Head of caudate nucleus (tissue), 42 donors: ENCODE data around the gene DAPK1.

Source experiments
- DNase-seq, 42 donors: peaks; one replicate each; pipeline versions ENCODE4 v3.0.0 to v3.0.0-alpha.2; 2020 to 2021; ENCODE audit warnings: mixed read lengths in 7 of 42
- intact Hi-C: fragments of 100-400 bp; cut with DNase I; formaldehyde crosslinking; loops from one replicate; pipeline ENCODE4 v1.15.0; 2022

The DAPK1 gene

GRCh38 chr9:87513880-87514535, 16.3 kb downstream of the DAPK1 start:
- peak in 2 of 42 donors; percentile 19 to 31 for DNase-seq
- intact Hi-C loops: no loop called here

DNA sequence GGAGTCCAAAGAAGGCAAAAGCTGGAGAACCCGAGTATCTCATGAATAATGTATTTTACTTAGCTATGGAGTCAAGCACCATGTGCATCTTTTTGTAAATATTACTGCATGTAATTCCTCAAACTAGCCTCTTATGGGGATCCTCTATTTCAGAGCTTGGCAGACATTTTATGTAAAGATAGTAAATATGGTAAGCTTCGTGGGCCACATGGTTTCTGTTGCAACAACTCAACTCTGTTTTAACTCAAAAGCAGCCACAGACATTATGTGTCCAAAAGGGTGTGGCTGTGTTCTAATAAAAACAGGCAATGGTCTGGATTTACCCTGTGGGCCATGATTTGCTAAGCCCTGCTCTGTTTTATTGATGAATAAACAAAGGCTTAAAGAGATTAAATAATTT, 17.3 kb downstream of the DAPK1 start:
- intact Hi-C loops: no loop called here
- DNase-seq: peak in 1 of 42 donors; percentile 2

- intact Hi-C loops: no loop called here
- no peak for DNase-seq
Measured at GRCh38 chr9:87515588-87516221, 18.0 kb downstream of the DAPK1 start.

GRCh38 chr9:87516222-87516925, 18.7 kb downstream of the DAPK1 start:
- intact Hi-C loops: no loop called here
- peak in 6 of 42 donors; percentile 28 to 70 (median 40) for DNase-seq

DNA sequence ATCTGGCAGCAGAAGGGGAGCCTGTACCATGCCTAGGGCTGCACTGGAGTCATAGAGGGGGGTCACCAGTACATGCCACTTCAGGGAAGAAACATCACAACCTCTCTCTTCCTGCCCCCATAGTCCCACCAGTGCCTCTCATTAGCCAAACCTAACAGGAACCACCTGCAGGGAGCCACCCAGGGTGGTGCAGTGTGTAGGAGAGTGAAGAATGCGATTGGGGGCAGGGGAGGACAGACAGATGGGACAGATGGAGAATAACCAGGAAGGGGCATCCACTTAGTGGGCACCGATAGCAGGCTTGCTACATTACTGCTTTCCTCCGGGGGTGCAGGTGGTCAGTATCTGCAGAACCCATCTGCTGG, 19.2 kb downstream of the DAPK1 start:
- intact Hi-C loops: no loop called here
- no peak for DNase-seq

DNA sequence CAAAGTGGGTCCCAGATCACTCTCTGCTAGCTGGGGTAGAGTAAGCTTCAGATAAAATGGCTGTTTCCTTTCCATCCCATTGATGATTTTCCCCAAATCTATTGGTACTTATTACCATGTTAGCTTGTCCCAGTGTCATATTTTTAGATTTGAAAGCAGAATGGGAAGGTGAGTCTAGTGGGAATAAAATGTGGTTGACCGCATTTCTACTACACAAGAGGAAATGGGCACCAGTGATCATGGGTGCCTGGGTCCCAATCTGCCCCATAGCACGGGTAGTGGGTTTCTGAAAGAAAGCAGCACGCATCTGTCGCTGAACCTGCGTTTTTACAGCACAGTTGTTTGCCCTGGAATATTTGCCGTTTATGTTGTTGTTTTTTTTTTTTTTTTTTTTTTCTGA, 20.1 kb downstream of the DAPK1 start:
- intact Hi-C loops: no loop called here
- DNase-seq: no peak

DNA sequence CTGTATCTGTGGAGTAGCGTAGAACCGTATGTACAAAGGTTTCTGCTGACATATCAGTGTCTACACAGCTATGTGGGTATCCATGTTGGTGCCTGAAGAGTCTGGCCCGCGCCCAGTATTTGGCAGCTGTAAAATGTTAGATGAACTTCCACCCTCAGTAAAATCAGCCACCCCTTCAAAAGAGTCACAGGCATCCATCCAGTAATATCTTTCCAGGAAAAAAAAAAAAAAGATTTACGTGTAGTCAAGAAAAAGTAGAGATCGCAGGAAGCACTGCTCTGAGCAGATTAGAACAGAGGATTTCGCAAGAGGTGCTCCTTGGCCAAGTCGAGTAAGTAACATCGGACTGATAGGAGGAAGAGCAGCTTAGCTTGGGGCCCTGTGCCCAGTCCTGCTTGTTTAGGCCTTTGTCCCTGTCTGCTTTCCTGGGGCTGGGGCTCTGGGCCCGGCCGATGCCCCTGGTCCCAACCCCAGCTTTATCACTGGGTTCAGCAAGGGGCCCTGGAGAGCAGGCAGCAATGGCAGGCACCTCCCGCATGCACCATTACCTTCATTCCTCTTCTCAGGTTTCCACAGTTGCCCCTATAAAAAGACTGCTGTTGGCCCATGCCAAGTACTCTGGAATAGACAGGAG, 21.2 kb downstream of the DAPK1 start:
- peak in 3 of 42 donors; percentile 40 to 59 (median 41) for DNase-seq
- intact Hi-C loops: no loop called here

DNA sequence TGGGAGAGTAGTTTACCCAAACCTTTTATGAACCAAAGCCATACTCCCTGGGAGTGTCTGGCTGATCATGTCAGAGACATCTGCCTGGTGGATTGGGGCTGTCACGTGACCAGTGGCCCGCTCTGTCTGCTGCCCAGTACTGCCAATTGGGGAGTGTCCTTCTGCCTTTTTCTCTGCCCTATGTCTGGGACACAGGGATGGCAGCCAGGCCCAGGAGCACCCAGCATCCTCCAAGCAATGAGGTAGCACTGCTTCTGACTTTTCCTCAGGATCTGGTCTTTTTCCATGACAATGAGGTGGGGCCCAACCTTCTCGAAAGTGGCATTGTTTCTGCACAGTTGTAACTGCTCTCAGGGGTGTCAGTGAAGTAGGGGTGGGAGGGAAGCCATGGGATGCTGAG, 21.8 kb downstream of the DAPK1 start:
- peak in 1 of 42 donors; percentile 35 for DNase-seq
- intact Hi-C loops: no loop called here

GRCh38 chr9:87520172-87520683, 22.6 kb downstream of the DAPK1 start:
- peak in 1 of 42 donors; percentile 28 for DNase-seq
- intact Hi-C loops: no loop called here

- intact Hi-C loops: no loop called here
- peak in 1 of 42 donors; percentile 20 for DNase-seq
Measured at GRCh38 chr9:87521834-87522233, 24.2 kb downstream of the DAPK1 start.

DNA sequence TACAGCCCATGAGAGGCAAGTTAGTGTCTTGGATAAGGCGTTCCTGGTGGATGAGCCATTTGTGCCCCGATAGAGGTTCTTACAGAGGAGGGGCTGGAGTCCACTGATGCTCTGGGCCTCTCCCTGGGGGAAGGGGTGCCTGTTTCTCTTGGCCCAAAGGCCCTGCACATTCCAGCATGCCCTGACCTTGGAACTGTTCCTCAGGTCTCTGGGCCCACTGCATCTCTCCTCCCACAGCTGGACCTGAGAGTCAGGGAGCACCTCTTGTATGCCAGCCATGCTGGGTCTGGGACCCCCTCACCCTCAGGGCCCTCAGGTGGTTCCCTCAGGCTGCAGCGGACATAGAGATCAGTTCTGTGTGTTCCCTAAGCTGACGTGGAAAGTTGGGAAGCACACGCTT, 26.4 kb downstream of the DAPK1 start:
- peak in 1 of 42 donors; percentile 28 for DNase-seq
- intact Hi-C loops: no loop called here

DNA sequence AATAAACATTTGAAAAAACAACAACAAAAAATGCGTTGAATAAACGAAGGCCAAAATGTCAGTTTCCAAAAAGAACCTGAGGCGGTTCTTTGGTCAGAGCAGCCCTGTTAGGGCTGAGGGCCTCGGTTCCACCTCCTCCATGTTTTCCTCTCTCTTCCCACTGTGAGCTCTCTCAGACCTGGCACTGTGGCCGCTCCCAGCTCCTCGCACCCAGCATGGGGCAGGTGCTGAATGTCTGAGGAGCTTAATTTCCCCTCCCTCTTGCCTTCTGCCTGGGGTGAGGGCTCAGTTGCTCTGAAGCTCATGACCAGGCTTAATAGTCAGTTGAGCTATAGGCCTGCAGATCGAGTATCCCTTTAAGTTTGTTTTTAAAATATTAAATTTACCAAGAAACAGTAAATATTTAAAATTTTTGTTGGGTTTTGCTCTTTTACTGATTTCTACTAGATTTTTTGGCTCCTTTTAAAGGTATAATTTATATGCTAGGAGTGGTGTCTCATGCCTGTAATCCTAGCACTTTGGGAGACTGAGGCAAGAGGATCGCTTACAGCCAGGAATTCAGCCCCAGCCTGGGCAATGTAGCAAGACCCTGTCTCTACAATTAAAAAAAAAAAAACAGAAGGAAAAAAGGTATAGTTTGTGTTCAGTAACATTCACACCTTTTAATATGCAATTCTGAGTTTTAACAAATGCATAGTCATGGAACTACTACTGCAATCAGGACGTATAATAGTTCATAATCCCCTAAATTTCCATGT, 28.1 kb downstream of the DAPK1 start:
- no peak for DNase-seq
- intact Hi-C loops: no loop called here

- intact Hi-C loops: no loop called here
- DNase-seq: no peak
Measured at GRCh38 chr9:87527211-87527916, 29.7 kb downstream of the DAPK1 start.

DNA sequence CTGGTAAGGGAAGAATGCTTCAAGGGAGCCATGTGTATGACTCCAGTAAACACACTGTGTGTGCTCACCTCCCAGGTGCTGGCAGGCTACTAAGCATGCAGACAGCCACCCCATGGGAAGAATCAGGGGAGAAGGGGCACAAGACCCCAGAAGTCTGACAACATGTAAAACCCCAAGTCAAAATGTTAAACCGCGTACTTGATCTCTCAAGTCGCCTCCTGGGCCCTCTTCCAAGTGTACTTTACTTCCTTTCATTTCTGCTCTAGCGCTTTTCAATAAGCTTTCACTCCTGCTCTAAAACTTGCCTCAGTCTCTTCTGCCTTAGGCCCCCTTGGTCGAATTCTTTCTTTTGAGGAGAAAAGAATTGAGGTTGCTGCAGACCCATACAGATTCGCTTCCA, 31.3 kb downstream of the DAPK1 start:
- DNase-seq: peak in 1 of 42 donors; percentile 36
- intact Hi-C loops: no loop called here

DNA sequence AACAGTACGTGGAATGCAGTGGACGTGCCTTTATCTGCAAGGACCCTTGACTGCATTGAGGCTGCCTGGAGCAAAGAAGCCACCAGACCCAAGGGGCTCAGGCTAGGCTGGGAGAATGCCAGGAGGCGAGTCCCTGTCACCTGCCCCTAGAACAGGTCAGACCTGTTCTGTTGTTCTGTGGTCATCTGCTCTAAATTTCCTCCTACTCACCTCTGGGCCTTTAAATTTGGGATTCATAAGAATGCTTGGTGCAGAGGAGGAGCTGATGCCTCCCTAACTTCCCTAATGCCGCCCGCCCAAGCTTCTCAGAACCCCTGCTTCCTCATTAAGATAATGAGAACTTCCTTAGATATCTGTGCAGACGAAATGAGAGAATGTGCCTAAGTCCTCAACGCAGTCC, 32.0 kb downstream of the DAPK1 start:
- DNase-seq: peak in 1 of 42 donors; percentile 35
- intact Hi-C loops: no loop called here

GRCh38 chr9:87530716-87531115, 33.0 kb downstream of the DAPK1 start:
- DNase-seq: peak in 1 of 42 donors; percentile 31
- intact Hi-C loops: no loop called here

DNA sequence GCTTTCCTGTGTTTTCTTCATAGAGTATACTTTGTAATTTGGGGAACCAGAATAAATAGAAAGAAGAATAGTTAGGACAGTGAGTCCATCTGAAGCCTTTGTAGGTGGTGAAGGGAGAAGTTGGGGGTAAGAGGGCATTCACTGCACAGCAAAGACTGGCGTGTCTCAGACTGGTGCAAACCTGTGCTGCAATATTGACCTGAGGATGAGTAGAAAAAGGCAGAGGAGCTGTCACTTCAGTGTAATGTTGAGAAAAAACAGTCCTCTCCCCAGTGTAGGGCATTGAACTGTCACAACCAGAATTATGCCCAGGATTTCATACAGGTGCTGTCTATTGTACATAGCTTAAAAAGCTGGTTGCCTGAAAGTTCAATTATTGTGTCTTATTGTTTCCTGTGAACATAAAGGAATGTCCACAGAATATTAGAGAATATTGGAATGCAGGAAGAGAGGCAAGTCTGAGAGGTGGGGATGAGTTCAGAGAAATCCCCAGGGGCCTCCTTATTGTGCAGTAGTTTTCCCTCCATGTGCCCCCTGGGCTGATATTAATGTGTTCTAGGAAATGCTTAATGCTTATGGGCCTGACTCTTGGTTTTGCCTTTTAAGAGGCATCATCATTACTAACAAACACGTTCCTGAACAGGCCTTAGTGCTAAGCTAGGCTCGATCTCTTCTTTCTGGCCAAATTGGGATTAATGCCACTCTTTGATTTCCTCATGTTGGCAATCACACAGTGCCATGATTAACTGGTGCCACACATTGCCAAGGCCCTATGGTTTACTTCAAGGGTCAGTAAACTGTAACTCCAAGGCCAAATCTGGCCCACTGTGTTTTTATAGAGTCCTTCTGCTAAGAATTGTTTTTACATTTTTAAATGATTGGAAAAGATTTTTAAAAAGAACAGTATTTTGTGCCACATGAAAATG, 34.0 kb downstream of the DAPK1 start:
- peak in 1 of 42 donors; percentile 32 for DNase-seq
- intact Hi-C loops: no loop called here
